Measurements from ENCODE around the gene BCAS3.
A peak's percentile ranks its signal among the peaks of the same experiment; 100 is the strongest.
"Not testable (repeated sequence)": the region's sequence is repeated elsewhere in the genome, so short reads cannot be mapped to it uniquely, and the experiment has no call there.

The BCAS3 gene

DNA sequence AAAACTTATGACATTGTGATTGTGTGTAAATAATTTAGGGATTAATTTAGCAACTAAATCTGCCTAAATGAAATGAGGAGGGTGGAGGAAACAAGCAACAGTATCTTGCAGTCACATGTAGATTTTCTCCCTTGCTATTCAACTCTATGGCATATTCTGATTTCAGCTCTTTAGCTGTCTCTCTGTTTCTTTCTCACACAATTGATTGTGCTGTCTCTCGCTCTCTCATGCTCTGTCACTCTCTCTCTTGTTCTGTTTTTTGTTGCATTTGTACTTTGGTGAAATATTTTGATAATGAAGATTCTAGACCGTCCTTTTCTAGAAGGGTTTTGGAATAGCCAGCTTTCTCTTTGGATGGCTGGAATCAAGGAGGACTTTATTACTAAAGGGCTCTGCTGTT is 70.6 kb downstream of the BCAS3 start:
- DNase-seq = peak; percentile 23

DNA sequence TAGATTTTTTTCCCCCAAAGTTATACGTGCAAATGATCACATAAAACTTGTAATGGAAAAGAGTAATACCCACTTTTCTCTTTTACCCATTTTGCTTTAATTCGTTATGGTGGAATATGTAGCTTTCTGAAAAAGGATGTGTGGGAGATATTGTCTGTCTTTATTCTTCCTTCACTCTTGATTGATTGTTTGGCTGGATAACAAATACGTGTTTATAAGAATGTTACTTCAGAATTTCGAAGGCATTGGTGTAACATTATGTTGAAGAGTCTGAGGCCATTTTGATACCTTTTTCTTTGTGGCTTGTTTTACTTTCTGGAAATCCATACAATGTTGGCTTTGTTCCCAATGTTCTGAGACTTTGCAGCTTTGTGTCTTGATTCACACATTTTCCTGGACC is 71.4 kb downstream of the BCAS3 start:
- DNase-seq = no peak

DNA sequence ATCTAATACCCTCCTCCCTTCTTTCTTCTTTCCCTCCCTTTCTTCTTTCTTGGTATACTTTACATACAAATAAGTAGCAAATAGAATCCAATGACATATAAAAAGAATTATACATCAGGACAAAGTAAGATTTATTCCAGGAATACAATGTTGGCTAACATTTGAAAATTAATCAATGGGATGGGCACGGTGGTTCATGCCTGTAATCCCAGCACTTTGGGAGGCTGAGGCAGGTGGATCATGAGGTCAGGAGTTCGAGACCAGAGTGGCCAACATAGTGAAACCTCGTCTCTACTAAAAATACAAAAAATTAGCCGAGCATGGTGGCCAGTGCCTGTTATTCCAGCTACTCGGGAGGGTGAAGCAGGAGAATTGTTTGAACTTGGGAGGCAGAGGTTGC is 72.1 kb downstream of the BCAS3 start:
- no peak for DNase-seq

DNA sequence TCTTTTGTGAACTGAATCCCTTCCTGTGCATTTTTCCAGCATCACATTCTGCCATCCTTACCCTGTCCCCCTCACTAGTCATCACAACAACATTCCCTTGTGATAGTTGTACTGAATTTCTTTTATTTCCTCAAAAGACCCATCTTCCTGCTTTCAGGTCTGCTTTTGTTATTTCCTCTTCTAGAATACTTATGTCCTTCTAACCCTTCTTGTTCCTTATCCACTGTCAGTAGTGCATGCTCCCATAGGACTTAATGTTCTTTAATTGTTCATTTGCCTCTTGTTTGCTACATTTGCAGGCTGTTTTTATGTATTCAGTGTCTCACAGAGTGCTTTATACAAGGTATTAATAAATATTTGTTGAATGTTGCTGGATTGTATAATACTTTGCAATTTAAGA is 73.0 kb downstream of the BCAS3 start:
- DNase-seq = no peak

DNA sequence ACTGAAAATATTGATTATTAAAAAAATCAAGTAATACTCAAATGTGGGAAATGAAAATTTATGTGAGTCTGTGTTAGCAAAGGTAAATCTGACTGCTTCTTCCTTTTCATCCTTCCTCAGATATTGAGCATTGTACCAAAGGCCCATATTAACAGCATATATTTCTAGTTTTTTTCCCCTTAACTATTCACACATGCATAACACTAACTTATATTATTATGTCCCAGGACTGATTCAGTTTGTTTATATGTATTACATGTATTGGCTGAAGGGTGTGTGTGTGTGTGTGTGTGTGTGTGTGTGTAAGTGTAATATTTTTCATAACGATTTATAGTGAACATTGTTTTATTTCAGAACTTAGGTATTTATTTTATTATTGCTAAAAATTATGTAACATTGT is 74.2 kb downstream of the BCAS3 start:
- DNase-seq = no peak

DNA sequence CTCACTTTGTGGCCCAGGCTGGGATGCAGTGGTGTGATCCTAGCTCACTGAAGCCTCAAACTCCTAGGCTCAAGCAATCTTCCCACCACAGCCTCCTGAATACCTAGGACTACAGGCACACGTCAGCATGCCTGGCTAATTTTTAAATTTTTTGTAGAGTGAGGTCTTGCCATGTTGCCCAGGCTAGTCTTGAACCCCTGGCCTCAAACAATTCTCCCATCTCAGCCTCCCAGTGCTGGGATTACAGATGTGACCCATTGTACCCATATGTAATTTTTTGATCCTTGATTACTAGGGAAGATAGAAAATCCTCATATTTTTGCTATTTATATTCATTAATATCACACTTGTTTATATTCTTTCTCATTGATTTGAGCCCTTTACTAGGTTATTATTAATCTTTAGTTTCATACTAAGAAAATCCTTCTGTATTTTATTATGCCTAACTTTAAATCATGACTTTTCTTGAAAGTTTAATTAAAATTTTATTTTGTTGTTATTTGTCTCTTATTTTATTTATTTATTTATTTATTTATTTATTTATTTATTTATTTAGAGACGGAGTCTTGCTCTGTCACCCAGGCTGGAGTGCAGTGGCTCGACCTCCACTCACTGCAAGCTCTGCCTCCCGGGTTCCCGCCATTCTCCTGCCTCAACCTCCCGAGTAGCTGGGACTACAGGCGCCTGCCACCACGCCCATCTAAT is 75.4 kb downstream of the BCAS3 start:
- no peak for DNase-seq

DNA sequence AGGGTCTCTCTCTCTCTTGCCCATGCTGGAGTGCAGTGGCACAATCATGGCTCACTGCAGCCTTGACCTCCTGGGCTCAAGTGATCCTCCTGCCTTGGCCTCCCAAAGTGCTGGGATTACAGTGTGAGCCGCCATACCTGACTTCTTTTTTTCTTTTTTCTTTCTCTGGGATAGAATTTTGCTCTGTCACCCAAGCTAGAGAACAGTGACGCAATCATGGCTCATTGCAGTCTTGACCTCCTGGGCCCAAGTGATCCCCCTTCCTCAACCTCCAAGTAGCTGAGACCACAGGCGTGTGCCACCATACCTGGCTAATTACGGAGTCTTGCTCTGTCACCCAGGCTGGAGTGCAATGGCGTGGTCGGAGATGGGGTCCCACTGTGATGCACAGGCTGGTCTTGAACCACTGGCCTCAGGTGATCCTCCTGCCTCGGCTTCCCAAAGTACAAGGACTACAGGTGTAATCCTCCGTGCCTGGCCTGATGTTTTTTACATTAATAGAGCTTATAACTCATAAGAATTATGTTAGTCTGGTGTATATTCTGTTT is 76.5 kb downstream of the BCAS3 start:
- no peak for DNase-seq

DNA sequence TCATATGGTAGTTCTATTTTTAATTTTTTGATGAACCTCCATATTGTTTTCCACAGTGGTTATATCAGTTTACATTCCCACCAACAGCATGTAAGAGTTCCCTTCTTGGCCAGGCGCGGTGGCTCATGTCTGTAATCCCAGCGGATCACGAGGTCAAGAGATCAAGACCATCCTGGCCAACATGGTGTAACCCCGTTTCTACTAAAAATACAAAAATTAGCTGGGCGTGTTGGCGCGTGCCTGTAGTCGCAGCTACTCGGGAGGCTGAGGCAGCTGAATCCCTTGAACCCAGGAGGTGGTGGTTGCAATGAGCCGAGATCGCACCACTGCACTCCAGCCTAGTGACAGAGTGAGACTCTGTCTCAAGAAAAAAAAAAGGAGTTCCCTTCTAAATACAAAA is 79.1 kb downstream of the BCAS3 start:
- not testable (repeated sequence) for DNase-seq

DNA sequence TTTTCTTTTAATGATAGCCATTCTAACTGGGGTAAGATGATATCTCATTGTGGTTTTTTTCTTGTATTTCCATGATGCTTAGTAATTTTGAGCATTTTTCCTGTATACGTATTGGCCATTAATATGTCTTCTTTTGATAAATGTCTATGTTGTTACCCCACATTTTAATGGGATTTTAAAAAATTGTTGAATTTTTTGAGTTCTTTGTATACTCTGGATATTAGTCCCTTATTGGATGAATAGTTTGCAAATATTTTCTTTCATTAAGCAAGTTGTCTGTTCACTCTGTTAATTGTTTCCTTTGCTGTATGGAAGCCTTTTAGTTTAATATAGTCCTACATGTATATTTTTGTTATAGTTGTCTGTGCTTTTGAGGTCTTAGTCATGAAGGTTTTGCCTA is 79.8 kb downstream of the BCAS3 start:
- no peak for DNase-seq

DNA sequence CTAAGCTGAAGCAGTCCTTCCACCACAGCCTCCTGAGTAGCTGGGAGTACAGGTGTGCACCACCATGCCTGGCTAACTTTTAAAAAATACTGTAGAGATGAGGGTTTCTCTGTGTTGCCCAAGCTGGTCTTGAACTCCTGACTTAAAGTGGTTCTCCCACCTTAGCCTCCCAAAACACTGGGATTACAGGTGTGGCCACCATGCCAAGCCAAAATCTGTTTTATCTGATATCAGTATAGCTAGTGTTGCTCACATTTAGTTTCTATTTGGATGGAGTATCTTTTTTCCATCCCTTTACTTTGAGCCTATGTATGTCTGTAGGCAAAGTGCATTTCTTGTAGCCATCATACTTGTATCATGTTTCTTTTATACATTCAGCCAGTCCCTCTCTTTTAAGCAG is 82.1 kb downstream of the BCAS3 start:
- no peak for DNase-seq

DNA sequence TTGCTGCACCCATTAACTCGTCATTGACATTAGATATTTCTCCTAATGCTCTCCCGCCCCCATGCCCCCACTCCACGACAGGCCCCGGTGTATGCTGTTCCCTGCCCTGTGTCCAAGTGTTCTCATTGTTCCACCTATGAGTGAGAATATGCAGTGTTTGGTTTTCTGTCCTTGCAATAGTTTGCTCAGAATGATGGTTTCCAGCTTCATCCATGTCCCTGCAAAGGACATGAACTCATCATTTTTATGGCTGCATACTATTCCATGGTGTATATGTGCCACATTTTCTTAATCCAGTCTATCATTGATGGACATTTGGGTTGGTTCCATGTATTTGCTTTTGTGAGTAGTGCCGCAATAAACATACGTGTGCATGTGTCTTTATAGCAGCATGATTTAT is 83.7 kb downstream of the BCAS3 start:
- not testable (repeated sequence) for DNase-seq

DNA sequence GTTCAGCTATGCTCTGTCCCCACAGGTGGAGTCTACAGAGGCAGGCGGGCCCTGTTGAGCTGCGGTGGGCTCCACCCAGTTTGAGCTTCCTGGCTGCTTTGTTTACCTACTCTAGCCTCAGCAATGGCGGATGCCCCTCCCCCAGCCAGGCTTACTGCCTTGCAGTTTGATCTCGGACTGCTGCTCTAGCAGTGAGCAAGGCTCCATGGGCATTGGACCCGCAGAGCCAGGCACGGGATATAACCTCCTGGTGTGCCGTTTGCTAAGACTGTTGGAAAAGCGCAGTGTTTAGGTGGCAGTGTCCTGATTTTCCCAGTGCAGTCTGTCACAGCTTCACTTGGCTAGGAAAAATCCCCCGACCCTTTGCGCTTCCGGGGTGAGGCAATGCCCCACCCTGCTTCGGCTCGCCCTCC is 89.1 kb downstream of the BCAS3 start:
- no peak for DNase-seq

DNA sequence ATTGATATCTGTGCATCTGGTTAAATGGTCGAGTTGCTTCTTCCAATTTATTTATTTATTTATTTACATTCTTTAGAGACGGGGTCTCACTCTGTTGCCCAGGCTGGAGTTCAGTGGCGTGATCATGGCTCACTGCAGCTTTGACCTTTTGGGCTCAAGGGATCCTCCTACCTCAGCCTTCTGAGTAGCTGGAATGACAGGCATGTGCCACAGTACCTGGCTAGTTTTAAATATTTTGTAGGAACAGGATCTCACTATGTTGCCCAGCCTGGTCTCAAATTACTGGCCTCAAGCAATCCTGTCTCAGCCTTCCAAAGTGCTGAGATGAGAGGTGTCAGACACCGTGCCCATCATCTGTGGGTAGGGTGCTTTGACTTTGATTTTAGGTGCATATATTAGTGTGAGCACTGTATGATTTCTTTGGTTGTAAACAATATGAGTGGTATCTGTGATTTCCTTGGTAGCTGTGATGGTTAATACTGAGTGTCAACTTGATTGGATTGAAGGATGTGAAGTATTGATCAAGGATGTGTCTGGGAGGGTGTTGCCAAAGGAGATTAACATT is 90.2 kb downstream of the BCAS3 start:
- no peak for DNase-seq

DNA sequence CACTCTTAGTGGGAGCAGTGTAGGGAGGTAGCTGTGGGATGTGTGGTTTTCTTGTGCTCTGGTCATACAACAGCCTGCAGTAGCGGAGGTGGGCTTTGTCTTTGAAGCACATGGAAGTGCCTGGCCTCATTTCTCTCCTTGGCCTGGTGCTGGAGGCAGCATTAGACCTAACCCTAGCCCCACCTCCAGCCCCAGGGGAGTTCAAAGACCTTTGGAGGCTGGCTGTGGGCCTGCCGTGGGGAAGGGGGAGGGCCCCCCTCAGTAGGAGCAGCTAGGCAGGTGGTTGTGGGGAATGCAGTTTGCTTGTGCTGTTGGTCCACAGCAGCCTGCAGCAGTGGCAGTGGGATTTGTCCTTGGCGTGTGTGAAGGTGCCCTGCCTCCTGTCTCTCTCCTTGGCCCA is 91.7 kb downstream of the BCAS3 start:
- no peak for DNase-seq

DNA sequence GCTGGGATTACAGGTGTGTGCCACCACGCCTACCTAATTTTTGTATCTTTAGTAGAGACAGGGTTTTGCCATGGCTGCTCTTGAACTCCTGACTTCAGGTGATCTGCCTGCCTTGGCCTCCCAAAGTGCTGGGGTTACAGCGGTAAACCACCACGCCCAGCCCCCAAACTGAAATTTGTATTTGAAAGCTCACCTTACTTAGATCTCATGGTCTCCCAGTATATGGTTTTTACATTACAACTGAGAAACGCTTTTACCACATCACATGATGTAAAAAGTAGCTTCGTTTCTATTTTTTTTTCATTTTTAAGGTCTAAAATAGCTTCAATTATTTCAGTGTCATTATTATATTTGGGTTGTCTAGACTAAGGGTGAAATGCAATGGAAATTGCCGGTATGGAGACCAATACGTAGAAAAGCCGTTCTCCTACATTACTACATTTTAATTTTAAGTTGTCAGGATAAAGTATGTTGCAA is 93.3 kb downstream of the BCAS3 start:
- DNase-seq = no peak

DNA sequence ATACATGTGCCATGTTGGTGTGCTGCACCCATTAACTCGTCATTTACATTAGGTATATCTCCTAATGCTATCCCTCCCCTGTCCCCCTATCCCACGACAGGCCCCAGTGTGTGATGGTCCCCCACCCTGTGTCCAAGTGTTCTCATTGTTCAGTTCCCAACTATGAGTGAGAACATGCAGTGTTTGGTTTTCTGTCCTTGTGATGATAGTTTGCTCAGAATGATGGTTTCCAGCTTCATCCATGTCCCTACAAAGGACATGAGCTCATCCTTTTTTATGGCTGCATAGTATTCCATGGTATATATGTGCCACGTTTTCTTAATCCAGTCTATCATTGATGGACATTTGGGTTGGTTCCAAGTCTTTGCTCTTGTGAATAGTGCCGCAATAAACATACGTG is 94.0 kb downstream of the BCAS3 start:
- DNase-seq = not testable (repeated sequence)

DNA sequence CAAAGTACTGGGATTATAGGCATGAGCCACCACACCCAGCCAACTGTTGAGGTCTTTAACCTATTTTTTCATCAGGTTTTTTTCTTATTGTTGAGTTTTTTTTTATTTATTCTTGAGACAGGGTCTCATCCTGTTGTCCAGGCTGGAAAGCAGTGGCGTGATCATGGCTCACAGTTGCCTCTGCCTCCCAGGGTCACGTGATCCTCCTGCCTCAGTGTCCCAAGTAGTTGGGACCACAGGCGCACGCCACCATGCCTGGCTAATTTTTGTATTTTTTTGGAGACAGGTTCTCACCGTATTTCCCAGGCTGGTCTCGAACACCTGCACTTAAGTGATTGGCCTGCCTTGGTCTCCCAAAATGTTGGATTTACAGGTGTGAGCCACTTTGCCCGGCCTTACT is 95.9 kb downstream of the BCAS3 start:
- DNase-seq = no peak

DNA sequence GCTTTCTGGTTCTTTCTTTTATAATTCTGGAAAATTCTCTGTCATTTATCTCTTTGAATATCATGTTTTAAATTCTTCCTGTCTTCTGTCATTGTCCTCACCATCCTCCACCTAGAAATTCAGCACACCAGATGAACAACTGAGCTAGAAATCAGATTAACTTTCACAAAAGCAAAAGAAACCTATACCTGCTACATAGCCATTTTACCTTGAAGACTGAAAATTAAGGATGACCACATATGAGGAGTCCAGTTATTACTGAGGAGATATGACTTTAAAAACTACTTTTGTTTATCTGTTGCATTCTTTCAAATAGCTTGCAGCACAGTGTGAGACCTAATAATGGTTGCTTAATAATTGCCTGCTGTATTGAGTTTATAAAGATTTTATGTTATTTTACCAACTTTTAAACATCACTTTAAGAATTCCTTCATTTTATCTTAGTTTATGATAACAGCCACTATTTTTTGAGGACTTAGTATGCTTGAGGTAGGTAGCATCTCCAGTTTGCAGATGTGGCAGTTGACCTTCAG is 104.3 kb downstream of the BCAS3 start:
- DNase-seq = no peak

DNA sequence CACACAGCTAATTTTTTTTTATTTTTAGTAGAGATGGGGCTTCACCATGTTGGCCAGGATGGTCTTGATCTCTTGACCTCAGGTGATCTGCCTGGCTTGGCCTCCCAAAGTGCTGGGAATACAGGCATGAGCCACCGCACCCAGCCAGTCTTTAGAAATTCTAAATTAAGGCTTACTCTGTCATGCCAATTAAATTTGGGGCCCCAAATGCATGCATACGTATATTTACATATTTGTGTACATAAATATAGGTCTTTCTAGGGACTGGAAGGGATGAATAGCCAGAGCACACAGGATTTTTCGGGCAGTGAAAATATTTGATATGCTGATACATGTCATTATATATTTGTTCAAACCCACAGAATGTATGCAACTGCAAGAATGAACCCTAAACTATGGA is 105.1 kb downstream of the BCAS3 start:
- no peak for DNase-seq

DNA sequence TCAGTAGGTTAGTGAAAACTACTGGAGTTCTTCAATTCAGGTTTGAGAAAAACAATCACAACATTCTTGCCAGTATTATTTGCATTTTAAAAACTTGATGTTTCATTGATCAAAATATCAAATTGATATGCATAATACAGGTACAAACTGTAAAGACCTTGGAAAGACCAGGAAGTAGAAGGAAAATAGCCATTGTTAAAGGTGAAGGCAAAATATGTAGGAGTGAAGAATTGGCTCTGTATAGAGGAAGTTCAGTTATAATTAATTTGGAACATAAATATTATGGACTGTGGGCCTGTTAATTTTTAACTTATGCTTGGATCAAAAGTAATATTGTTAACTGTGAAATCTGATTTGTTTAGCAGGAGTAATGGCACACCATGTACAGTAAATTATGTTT is 112.6 kb downstream of the BCAS3 start:
- DNase-seq = no peak

DNA sequence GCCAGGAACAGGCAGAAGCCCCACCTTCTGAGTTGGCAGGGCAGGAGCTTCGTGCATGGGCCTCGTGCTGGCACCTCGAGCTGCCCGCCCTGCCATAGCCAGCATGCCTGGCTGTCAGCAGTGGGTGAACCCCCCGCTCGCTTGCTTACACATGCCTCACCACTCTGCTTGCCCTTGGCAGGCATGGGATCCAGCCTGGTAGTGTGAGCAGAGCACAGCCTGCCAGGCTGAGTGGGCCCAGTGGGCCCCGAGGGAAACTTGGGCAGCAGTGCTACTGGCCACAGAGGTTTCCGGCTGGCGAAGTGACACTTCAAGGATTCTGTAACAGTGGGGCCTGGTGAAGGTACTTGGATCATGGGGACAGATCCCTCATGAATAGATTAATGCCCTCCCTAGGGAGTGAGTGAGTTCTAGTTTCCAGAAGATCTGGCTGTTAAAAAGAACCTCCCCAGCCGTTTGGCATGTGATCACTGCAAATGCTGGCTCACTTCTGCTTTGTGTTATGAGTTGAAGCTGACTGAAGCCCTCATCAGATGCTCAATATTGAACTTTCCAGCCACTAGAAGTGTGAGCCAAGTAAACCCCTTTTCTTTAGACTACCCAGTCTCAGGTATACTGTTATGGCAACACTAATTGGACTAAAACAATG is 114.7 kb downstream of the BCAS3 start:
- peak; percentile 13 for DNase-seq

DNA sequence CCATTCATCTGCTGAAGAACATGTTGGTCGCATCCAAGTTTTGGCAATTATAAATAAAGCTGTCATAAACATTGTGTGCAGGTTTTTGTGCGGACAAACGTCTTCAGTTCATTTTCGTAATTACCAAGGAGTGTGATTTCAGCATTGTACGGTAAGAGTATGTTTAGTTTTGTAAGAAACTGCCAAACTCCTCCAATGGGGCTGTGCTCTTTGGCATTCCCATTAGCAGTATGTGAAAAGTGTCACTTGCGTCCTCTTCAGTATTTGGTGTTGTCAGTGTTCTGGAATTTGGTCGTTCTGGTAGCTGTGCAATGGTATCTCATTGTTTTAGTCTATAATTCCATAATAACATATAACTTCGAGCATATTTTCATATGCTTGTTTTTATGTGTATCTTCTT is 120.9 kb downstream of the BCAS3 start:
- DNase-seq = no peak

DNA sequence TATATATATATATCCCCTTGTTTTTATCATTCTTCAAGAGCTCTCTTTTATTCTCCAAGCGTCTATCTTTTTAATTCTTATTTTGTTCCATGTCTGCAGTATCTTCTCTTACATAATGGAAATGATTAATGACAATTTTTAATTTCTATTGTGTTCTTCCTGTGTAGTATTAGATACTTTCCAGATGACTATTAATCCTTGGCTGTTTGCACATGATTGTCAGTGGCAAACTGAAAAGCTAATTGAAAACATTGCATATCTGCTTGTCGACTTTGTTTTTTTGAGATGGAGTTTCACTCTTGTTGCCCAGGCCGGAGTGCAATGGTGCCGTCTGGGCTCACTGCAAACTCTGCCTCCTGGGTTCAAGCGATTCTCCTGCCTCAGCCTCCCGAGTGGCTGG is 124.7 kb downstream of the BCAS3 start:
- no peak for DNase-seq

DNA sequence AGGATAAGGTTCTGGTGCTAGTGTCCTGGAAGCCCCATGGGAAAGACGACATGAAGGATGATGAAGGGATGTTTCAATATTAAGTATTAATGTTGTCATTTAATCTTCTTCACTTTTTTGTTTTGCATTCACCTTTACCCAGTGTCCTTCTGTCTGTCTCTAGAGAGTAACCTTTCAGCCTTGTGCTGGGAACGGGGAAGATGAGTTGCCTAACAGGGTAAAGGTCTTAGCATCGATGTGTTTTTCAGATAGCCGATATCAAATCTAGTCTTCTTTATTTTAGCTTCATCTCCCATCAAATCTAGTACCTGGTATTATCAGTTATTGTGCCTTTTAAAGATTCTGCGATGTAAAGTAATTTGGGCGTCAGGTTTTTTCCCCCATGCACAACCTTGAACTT is 125.4 kb downstream of the BCAS3 start:
- DNase-seq = no peak

Measured in eye (tissue), 1 donor.